GM18873 (cell line): ENCODE results near the gene TIGIT.

Experiments used
- ATAC-seq: cut with Tn5 transposase; IDR thresholded peaks from one replicate; pipeline ENCODE4 v1.9.1; 2021; ENCODE audit warnings: mild to moderate bottlenecking, moderate library complexity, moderate number of reproducible peaks; ENCODE audit not compliant: unreplicated experiment, low FRiP score

The TIGIT gene

DNA sequence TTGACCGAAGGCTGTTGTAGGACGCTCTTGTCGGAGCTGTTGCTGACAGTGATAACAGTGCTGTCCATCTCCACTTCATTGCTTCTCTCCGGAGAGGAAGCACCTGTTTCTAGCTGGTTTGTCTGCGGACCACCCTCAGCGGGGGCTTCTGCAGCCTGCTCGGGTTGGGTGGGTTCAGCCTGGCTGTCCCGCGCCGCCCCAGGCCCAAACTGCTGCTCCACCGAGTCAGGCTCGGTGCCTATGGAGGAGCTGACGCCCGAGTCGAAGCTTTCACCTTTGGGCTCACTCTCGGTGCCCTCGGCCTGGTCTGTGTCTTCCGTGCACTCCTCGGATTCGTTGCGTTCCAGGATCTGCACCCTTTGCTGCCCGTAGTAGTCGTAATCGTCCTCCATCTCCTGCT, 56.9 kb downstream of the TIGIT start:
- ATAC-seq, result no peak

DNA sequence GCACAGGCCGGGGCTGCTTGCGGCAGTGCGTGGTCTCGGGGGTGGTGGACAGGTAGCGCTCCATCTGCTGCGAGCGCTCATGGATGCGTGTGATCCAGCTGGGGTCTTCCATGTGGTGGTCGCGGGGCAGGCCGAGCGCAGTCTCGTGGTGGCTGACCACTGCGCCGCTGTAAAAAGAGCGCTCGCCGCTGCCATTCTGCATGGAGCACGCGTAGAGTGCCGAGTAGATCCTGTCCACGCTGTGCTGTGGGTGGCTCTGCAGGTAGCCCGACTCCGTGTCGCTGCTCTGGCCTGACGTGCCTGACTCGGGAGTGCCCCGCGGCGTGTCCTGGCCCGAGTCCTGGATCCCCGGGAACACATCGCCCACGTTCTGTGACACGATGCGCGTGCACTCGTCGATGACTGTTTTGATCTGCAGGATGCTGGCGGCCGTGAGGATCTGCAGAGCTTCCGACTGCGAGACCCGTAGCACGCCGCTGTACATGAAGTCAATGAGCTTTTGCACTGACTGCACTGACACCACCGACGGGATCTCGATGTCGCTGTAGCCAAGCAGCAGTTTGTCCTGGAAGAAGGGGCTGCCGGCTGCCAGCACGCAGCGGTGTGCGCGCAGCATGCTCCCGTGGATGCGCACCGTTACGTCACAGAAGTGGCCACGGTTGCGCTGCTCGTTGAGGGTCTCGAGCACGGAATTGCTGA, 57.4 kb downstream of the TIGIT start:
- ATAC-seq, result no peak

DNA sequence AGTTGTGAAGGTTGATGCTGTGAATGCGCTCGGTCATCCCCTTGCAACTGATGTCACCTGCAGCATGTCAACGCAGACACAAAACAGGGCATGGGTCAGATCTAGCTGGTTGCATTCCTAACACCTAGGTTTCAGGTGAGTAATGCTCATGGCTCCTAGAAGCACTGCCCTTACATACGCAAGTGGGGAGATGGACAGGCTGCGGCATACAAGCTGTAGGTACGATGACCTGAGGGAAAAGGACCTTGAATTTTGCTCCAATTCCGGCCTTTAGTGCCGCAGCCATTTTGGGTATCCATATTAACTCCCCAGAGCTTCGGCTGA, 58.0 kb downstream of the TIGIT start:
- no peak for ATAC-seq

DNA sequence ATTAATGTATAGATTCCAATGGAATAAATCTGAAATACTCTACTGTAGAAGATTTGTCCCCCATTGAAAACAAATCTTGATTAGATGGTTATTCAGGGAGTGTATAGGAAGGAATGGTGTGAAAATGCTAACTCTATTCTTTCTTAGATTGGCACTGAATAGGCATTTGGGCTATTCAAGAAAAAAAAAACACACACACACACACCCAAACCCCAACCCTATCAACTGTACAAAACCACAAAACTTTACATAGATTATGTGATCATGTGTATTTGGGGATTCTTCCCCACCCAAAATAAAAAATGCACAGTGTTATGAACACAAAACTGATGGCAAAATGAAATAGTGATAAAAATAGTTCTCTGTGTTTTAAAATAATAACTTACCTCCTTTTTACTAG, 61.8 kb downstream of the TIGIT start:
- ATAC-seq, result no peak

DNA sequence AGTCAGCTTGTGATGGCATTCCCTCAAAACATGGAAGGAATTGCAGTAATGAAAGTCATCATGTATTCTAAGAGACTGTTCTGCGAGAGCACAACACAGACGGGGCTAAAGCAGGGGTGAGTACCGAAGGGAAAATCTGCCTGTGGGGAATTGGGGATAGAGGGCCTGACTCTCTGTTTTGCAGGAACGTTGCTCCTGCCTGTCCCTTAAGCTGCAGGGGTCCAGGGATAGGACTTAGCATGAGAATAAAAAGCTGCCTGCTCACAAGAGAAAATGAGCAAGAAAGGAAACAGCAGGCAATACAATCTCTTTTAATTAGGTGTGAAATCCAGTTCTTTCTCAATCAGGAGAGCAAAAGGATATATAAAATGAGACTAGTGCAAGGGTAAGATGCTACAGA, 62.2 kb downstream of the TIGIT start:
- ATAC-seq, result no peak

DNA sequence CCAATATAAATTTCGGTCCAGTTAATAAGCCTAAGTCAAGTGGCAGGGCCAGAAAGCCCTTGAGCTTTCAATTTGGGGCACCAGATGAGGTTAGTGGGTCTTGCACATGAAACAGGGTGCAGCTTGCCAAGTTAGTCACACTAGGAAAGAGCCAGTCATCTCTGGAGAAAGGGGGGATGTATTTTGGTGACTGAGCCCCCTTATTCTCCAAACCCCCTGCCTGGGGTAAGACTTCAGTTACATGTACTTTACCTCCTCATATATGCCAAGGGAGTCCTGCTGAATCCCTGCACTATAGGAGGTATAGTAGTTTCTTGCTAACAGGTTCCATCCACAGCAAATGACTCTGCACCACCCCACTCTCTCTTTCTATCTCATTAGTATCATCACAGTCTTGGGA, 62.7 kb downstream of the TIGIT start:
- no peak for ATAC-seq
